ENCODE results near the gene ASIC3. TPM values are rescaled to one million over a fixed set of nuclear protein-coding genes. Genes with fewer than 3 reads are reported as not detected.
A peak's percentile ranks its signal among the peaks of the same experiment; 100 is the strongest.

ASIC3 gene
- total RNA-seq, 1 donor from 2014 or later: 5.8 TPM

DNA sequence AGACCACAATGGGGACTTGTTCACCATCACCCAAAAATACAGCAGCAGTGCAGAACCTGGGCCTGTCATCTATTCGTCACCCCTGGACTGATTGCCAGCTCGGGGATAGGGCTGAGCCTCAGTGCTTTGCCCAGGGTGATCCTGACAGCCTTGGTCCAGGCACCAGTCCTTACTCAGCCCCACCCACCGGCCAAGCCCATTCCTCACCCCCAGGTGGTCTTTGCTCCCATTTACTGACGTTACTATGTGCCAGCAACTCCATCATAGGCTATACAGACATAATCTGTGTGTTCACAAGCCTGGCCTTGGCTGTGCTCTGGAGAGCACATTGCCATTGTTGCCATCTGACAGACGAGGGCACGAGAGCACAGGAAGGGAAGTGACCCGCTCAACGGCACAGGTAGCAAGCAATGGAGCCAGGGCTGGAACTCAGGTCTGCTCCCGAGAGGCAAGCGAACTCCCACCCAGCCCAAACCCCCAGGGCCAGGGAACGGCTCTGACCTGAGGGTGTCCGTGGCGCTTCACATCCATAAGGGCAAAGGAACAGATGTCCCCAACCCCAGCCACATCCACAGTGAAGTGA lies 30.9 kb upstream of the ASIC3 start:
- Mint-ChIP-seq H3K9me3 (ENCODE audit: unreplicated experiment) (no peaks in the 10 kb centered on the region), H3K27ac (ENCODE audit: unreplicated experiment) (no peak overlapping the region), H3K27me3 (ENCODE audit: unreplicated experiment) (peaks cover 25% of the 10 kb centered on the region), H3K4me3 (ENCODE audit: unreplicated experiment) (no peak overlapping the region), H3K36me3 (ENCODE audit: unreplicated experiment) (no peaks in the 10 kb centered on the region), H3K4me1 (ENCODE audit: unreplicated experiment) (peaks cover 21% of the 10 kb centered on the region)
- TF ChIP-seq, protein P1, sequence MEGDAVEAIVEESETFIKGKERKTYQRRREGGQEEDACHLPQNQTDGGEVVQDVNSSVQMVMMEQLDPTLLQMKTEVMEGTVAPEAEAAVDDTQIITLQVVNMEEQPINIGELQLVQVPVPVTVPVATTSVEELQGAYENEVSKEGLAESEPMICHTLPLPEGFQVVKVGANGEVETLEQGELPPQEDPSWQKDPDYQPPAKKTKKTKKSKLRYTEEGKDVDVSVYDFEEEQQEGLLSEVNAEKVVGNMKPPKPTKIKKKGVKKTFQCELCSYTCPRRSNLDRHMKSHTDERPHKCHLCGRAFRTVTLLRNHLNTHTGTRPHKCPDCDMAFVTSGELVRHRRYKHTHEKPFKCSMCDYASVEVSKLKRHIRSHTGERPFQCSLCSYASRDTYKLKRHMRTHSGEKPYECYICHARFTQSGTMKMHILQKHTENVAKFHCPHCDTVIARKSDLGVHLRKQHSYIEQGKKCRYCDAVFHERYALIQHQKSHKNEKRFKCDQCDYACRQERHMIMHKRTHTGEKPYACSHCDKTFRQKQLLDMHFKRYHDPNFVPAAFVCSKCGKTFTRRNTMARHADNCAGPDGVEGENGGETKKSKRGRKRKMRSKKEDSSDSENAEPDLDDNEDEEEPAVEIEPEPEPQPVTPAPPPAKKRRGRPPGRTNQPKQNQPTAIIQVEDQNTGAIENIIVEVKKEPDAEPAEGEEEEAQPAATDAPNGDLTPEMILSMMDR (IDR thresholded peaks at IDR 0.05): no peak
- DNase-seq (ENCODE audit: extremely low spot score, unreplicated experiment): no peak

DNA sequence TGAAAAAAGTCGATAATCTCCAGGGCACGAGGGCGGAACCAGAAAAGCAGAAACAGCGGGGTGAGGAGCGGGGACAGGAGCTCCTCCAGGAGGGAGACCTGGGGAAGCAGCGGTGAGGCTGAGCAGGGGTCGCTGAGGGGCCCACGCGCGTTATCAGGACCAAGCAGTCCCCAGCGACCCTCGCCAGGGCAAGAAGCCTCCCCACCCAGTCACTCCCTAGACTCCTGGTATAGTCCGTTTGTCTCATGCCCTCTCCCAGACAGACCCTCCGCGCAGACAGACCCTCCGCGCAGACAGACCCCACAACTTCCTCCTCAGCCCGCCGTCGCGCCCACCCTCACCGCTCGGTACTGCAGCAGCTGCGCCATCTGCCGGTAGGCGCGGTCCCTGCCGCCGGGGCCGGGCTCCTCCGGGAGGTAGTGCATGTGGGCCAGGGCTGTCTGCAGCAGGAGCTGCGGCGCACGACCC lies 30.3 kb upstream of the ASIC3 start:
- TF ChIP-seq, protein P1 (IDR thresholded peaks at IDR 0.05): peak; percentile 99
- peak; percentile 92 for DNase-seq (ENCODE audit: extremely low spot score, unreplicated experiment)
- Mint-ChIP-seq H3K27me3 (ENCODE audit: unreplicated experiment) (peaks cover 28% of the 10 kb centered on the region), H3K4me1 (ENCODE audit: unreplicated experiment) (peaks cover 19% of the 10 kb centered on the region), H3K27ac (ENCODE audit: unreplicated experiment) (no peak overlapping the region), H3K4me3 (ENCODE audit: unreplicated experiment) (peak overlapping the region; percentile 40), H3K9me3 (ENCODE audit: unreplicated experiment) (no peaks in the 10 kb centered on the region), H3K36me3 (ENCODE audit: unreplicated experiment) (no peaks in the 10 kb centered on the region)

DNA sequence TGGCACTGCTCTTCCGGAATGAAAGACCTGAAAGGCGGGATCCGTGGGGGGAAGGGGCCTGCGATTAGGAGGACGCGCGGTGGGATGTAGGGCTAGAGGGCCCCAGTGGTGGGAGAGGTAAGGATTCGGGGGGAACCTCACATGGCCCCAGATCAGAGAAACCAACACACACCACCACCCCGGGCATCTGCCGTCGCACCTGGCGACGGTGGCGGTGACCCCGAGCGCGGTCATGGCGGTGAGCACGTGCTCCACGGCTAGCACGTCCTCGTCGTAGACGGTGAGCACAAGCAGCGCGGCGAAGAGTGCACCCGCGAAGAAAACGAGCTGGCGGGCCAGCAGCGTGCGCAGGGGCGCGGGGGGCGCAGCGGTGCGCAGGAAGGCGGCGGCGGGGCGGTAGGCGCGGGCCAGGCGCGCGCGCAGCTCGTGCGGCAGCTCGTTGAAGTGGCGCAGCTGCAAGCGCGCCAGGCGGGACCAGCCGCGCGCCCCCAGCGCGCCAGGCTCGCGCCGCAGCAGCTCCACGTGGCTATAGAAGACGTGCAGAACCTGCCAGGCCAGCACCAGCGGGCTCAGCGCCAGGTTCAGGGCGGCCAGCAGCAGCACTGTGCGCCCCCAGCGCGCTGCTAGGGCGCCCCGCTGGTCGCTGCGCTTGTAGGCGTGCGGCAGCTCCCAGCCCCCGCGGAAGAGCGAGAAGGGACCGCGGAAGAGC lies 29.8 kb upstream of the ASIC3 start:
- no peak overlapping the region for H3K27ac Mint-ChIP-seq (ENCODE audit: unreplicated experiment)
- H3K4me3 Mint-ChIP-seq (ENCODE audit: unreplicated experiment): peak overlapping the region; percentile 40
- H3K4me1 Mint-ChIP-seq (ENCODE audit: unreplicated experiment): peaks cover 19% of the 10 kb centered on the region
- no peak for DNase-seq (ENCODE audit: extremely low spot score, unreplicated experiment)
- no peaks in the 10 kb centered on the region for H3K9me3 Mint-ChIP-seq (ENCODE audit: unreplicated experiment)
- peaks cover 28% of the 10 kb centered on the region for H3K27me3 Mint-ChIP-seq (ENCODE audit: unreplicated experiment)
- no peaks in the 10 kb centered on the region for H3K36me3 Mint-ChIP-seq (ENCODE audit: unreplicated experiment)
- TF ChIP-seq, protein P1 (IDR thresholded peaks at IDR 0.05): no peak

DNA sequence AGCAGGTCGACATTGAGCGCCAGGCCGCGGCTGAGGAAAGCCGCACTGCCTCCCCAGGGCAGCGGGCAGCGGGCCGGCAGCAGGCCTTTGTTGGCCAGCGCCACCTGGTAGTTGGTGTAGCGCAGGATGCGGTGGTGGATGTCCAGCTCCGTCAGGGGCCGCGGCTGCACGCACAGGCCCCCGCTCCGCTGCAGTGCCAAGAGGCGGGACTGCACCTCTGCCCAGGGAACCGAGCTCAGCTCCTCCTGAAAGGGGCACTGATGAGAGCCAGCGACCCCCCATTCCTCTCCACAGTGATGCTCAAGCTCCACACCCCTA lies 29.2 kb upstream of the ASIC3 start:
- TF ChIP-seq, protein P1 (IDR thresholded peaks at IDR 0.05): no peak
- no peaks in the 10 kb centered on the region for H3K9me3 Mint-ChIP-seq (ENCODE audit: unreplicated experiment)
- H3K27ac Mint-ChIP-seq (ENCODE audit: unreplicated experiment): no peak overlapping the region
- no peak overlapping the region for H3K4me3 Mint-ChIP-seq (ENCODE audit: unreplicated experiment)
- H3K4me1 Mint-ChIP-seq (ENCODE audit: unreplicated experiment): peaks cover 19% of the 10 kb centered on the region
- DNase-seq (ENCODE audit: extremely low spot score, unreplicated experiment): no peak
- H3K36me3 Mint-ChIP-seq (ENCODE audit: unreplicated experiment): no peaks in the 10 kb centered on the region
- peaks cover 28% of the 10 kb centered on the region for H3K27me3 Mint-ChIP-seq (ENCODE audit: unreplicated experiment)

DNA sequence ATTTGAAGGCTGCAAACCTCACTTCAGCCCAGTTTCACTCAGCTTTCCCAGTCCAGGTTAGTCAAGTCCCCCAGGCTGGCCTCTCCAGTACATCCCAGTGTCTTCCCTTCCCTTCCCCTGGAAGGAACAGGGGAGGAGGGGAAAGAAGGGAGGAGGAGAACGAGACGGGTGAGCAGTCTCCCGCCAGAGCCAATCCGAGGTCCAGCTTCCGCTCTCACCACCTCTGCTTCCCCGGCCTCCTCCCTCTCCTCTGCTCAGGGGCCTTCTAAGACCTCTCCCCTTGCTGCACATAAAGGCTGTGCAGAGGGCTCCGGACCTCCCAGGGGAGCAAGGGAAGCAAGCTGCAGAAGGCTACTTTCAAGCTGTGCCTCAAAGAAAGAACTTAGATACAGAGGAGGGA lies 28.1 kb upstream of the ASIC3 start:
- no peaks in the 10 kb centered on the region for H3K36me3 Mint-ChIP-seq (ENCODE audit: unreplicated experiment)
- TF ChIP-seq, protein P1 (IDR thresholded peaks at IDR 0.05): no peak
- H3K4me3 Mint-ChIP-seq (ENCODE audit: unreplicated experiment): no peak overlapping the region
- no peak overlapping the region for H3K27ac Mint-ChIP-seq (ENCODE audit: unreplicated experiment)
- peaks cover 19% of the 10 kb centered on the region for H3K4me1 Mint-ChIP-seq (ENCODE audit: unreplicated experiment)
- H3K9me3 Mint-ChIP-seq (ENCODE audit: unreplicated experiment): no peaks in the 10 kb centered on the region
- H3K27me3 Mint-ChIP-seq (ENCODE audit: unreplicated experiment): peaks cover 28% of the 10 kb centered on the region
- no peak for DNase-seq (ENCODE audit: extremely low spot score, unreplicated experiment)
